KMS-11 (cell line): ENCODE data around the gene PADI1.

Experiments
- H2AFZ ChIP-seq: fragments of 200-600 bp; sonication (generic); 2 replicates; pipeline ENCODE4 v1.6.1; 2016; ENCODE audit warnings: antibody characterized with exemption, mixed run types, low read depth
- H3K27ac ChIP-seq: fragments of 200-600 bp; sonication (generic); 2 replicates; pipeline ENCODE4 v1.6.1; 2016; ENCODE audit warnings: mild to moderate bottlenecking, mixed run types
- H3K27me3 ChIP-seq: fragments of 200-600 bp; sonication (generic); 2 replicates; pipeline ENCODE4 v1.6.1; 2017; ENCODE audit warnings: mild to moderate bottlenecking, low read depth, mixed run types, moderate library complexity; ENCODE audit not compliant: insufficient read depth
- H3K36me3 ChIP-seq: fragments of 200-600 bp; sonication (generic); 2 replicates; pipeline ENCODE4 v1.6.1; 2017; ENCODE audit warnings: mild to moderate bottlenecking, mixed run types; ENCODE audit not compliant: insufficient read depth
- H3K4me1 ChIP-seq: fragments of 200-600 bp; sonication (generic); 2 replicates; pipeline ENCODE4 v1.6.1; 2016; ENCODE audit warnings: mild to moderate bottlenecking, low read depth, mixed run types; ENCODE audit not compliant: poor library complexity, severe bottlenecking
- H3K4me2 ChIP-seq: fragments of 200-600 bp; sonication (generic); 2 replicates; pipeline ENCODE4 v1.7.0; 2016; ENCODE audit warnings: mild to moderate bottlenecking, mixed run types
- H3K4me3 ChIP-seq: fragments of 200-600 bp; sonication (generic); IDR thresholded peaks from 2 replicates; pipeline ENCODE4 v1.6.1; 2017; ENCODE audit warnings: low read depth, low read length, mixed read lengths; ENCODE audit not compliant: insufficient read depth
- H3K79me2 ChIP-seq: fragments of 200-600 bp; sonication (generic); 2 replicates; pipeline ENCODE4 v1.6.1; 2016; ENCODE audit warnings: low read depth, mixed run types; ENCODE audit not compliant: insufficient read depth
- H3K9ac ChIP-seq: fragments of 200-600 bp; sonication (generic); 2 replicates; pipeline ENCODE4 v1.6.1; 2016; ENCODE audit warnings: mild to moderate bottlenecking, mixed run types
- H4K20me1 ChIP-seq: fragments of 200-600 bp; sonication (generic); 2 replicates; pipeline ENCODE4 v1.6.1; 2016; ENCODE audit warnings: mild to moderate bottlenecking, mixed run types; ENCODE audit not compliant: insufficient read depth
- TF ChIP-seq, protein P1 (sequence below): fragments of 200-600 bp; sonication (generic); conservative IDR thresholded peaks from 2 replicates; pipeline ENCODE4 v1.6.1; 2017; ENCODE audit warnings: low read depth, mild to moderate bottlenecking, antibody characterized with exemption, low read length, moderate library complexity, mixed read lengths

Gene PADI1

DNA sequence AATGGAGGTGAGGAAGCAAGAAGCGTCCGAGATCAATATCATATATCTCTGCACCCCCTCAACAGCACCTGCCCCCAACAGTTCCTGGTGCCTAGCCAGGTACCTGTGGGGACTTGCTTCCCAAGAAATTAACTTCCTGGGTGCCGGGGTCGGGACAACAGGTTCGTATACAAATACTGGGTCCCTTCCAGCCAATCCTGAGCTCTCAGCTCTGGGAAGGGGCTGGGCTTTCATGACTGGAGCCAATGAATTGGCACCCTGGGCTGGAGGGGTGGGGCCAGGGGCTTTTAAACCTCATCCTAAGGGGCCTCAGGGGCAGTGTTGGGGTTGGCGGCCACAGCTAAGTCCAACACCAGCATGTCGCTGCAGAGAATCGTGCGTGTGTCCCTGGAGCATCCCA, 43.9 kb downstream of the PADI1 start, which contains the start of gene PADI3:
PADI3 (plus strand) TSS at position 318 of the 400 bp plus-strand sequence; CDS start at position 358, 40 bp downstream.
- no peaks in the 10 kb centered on the region for H3K4me1 ChIP-seq

DNA sequence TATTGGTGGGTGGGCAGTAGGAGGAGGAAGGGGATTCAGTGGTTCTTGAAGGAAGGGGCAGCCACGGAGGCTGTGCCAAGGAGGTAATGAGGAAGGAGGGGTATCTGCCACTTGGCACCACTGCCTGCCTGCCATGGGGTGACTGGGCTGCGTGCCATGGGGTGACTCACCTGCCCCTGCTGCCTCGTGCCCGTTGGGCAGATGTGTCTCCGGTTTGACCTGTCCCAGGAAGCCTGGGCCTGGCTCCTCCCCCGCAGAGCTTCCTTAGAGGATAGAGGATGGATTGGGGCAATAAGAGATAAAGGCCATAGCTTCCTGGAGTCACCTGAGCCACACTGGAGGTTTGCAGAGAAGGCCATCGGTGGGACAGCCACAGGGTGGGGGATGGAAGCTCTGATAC, 45.7 kb downstream of the PADI1 start:
- H3K27ac ChIP-seq = no peak overlapping the region
- no peak overlapping the region for H3K4me3 ChIP-seq
- H3K9ac ChIP-seq = no peak overlapping the region

More for the DNA sequence above, 43.9 kb downstream of the PADI1 start, which contains the start of gene PADI3:
- Histone ChIP-seq H3K4me2 (no peak within 1 kb of the TSS), H3K9ac (no peak within 1 kb of the TSS), H4K20me1 (no peaks in the 10 kb centered on the region), H3K27ac (no peak within 1 kb of the TSS), H2AFZ (no peak within 1 kb of the TSS), H3K36me3 (no peaks in the 10 kb centered on the region), H3K4me3 (no peak within 1 kb of the TSS), H3K79me2 (no peaks in the 10 kb centered on the region), H3K27me3 (peaks cover 61% of the 10 kb centered on the region)
- TF ChIP-seq, protein P1, sequence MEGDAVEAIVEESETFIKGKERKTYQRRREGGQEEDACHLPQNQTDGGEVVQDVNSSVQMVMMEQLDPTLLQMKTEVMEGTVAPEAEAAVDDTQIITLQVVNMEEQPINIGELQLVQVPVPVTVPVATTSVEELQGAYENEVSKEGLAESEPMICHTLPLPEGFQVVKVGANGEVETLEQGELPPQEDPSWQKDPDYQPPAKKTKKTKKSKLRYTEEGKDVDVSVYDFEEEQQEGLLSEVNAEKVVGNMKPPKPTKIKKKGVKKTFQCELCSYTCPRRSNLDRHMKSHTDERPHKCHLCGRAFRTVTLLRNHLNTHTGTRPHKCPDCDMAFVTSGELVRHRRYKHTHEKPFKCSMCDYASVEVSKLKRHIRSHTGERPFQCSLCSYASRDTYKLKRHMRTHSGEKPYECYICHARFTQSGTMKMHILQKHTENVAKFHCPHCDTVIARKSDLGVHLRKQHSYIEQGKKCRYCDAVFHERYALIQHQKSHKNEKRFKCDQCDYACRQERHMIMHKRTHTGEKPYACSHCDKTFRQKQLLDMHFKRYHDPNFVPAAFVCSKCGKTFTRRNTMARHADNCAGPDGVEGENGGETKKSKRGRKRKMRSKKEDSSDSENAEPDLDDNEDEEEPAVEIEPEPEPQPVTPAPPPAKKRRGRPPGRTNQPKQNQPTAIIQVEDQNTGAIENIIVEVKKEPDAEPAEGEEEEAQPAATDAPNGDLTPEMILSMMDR = no peak

DNA sequence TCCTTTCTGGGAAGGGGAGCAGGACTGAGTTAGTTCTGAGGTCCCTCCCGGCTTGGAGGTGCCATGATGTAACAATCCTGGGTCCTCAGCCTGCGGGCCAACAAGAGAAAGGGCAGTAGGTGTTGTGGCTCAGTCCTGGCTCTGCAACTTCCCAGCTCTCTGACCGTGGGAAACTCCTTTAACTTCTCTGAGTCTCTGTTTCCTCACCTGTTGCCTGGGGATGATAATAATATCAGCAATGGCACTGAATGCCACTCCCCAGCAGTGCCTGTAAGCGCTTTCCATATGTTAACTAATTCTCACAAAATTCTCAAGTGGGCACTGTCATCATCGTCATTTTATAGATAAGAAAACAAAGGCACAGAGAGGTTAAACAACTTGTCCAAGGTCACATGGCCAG, 46.3 kb downstream of the PADI1 start:
- Histone ChIP-seq H3K79me2 (no peaks in the 10 kb centered on the region), H3K36me3 (no peaks in the 10 kb centered on the region), H3K4me2 (no peak overlapping the region), H3K27me3 (peaks cover 52% of the 10 kb centered on the region), H4K20me1 (no peaks in the 10 kb centered on the region), H3K4me3 (no peak overlapping the region), H2AFZ (no peak overlapping the region), H3K27ac (no peak overlapping the region), H3K9ac (no peak overlapping the region), H3K4me1 (no peaks in the 10 kb centered on the region)
- TF ChIP-seq, protein P1 = no peak

More for the DNA sequence above, 45.7 kb downstream of the PADI1 start:
- TF ChIP-seq, protein P1 = no peak
- peaks cover 55% of the 10 kb centered on the region for H3K27me3 ChIP-seq
- no peak overlapping the region for H3K4me2 ChIP-seq
- no peak overlapping the region for H2AFZ ChIP-seq
- H3K4me1 ChIP-seq = no peaks in the 10 kb centered on the region
- no peaks in the 10 kb centered on the region for H3K36me3 ChIP-seq
- no peaks in the 10 kb centered on the region for H4K20me1 ChIP-seq
- H3K79me2 ChIP-seq = no peaks in the 10 kb centered on the region

DNA sequence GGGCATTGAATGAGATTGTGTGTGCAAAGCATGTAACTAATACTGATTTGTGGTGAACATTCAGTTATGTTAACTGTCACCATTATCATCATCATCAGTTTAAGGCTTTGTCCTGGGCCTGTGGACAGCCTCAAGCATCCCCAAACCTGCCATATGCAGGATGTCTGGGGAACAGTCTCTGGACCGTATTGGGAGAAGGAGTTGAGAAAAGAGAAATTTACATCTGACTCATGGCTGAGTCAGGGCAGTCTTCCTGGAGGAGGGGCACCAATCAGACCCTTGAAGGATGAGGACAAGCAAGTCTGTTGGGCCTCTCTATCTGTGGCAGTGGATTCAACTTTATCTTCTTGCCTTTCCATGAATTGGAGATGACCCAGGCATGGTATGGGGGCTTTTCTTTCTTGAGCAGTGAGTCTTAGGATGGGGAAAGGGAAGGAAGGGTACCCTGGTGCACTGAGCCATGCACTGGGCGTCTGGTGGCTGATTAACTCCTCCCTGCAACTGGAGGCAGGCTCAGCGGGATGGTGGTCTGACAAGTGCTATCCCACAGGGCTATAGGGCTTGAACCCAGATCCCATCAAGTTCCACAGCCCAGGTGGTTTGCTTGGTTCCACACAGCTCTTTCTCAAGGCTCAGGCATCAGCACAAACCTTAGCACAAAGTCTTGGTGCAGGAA, 46.9 kb downstream of the PADI1 start:
- Histone ChIP-seq H4K20me1 (no peaks in the 10 kb centered on the region), H3K4me3 (no peak overlapping the region), H3K27ac (no peak overlapping the region), H3K36me3 (no peaks in the 10 kb centered on the region), H3K4me2 (no peak overlapping the region), H3K4me1 (no peaks in the 10 kb centered on the region), H3K79me2 (no peaks in the 10 kb centered on the region), H3K27me3 (peaks cover 46% of the 10 kb centered on the region), H3K9ac (no peak overlapping the region), H2AFZ (no peak overlapping the region)
- TF ChIP-seq, protein P1 = no peak
